SU-DHL-6 (cell line): Measurements from ENCODE around the gene HSD17B4.

ENCODE experiments used
- H2AFZ ChIP-seq: fragments of 200-600 bp; sonication (generic); 2 replicates; pipeline ENCODE4 v1.6.1; 2014; ENCODE audit warnings: low read depth, mild to moderate bottlenecking, moderate library complexity, mixed read lengths, antibody characterized with exemption, low read length; ENCODE audit not compliant: severe bottlenecking
- H3F3A ChIP-seq: fragments of 200-600 bp; shearing (Covaris generic); 2 replicates; pipeline ENCODE4 v1.6.0; 2016; ENCODE audit warnings: antibody characterized with exemption, mild to moderate bottlenecking; ENCODE audit not compliant: insufficient read depth
- H3K27ac ChIP-seq: fragments of 200-600 bp; sonication (generic); 2 replicates; pipeline ENCODE4 v1.5.1; 2016; ENCODE audit warnings: low read depth, mild to moderate bottlenecking, low read length, moderate library complexity, mixed read lengths
- H3K27me3 ChIP-seq: fragments of 200-600 bp; sonication (generic), shearing (Covaris generic); 2 replicates; pipeline ENCODE4 v1.6.0; 2014; ENCODE audit warnings: mild to moderate bottlenecking, low read length
- H3K36me3 ChIP-seq: fragments of 200-600 bp; sonication (generic); 2 replicates; pipeline ENCODE4 v1.6.1; 2014; ENCODE audit warnings: mild to moderate bottlenecking, low read length, mixed read lengths
- H3K4me2 ChIP-seq: fragments of 300-600, 200-600 bp; shearing (Covaris generic), sonication (generic); 2 replicates; pipeline ENCODE4 v1.6.0; 2014; ENCODE audit warnings: low read length, low read depth, mild to moderate bottlenecking; ENCODE audit not compliant: poor library complexity, severe bottlenecking
- H3K4me3 ChIP-seq: fragments of 200-600 bp; sonication (generic); 2 replicates; pipeline ENCODE4 v1.5.1; 2014; ENCODE audit warnings: antibody characterized with exemption, low read length, mild to moderate bottlenecking, mixed read lengths; ENCODE audit not compliant: insufficient read depth, poor library complexity, severe bottlenecking
- H3K79me2 ChIP-seq: fragments of 200-600 bp; sonication (generic); 2 replicates; pipeline ENCODE4 v1.6.1; 2014; ENCODE audit warnings: mild to moderate bottlenecking, low read length, moderate library complexity; ENCODE audit not compliant: insufficient read depth
- H3K9ac ChIP-seq: fragments of 200-600 bp; sonication (generic); 2 replicates; pipeline ENCODE4 v1.7.0; 2014; ENCODE audit warnings: mild to moderate bottlenecking, low read length
- H3K9me2 ChIP-seq: fragments of 200-600 bp; sonication (generic); replicated peaks from 2 replicates; pipeline ENCODE4 v1.6.1; 2014; ENCODE audit warnings: low read length; ENCODE audit not compliant: insufficient read depth
- H3K9me3 ChIP-seq: fragments of 200-600 bp; sonication (generic); 2 replicates; pipeline ENCODE4 v1.6.1; 2014; ENCODE audit warnings: low read length, mixed read lengths; ENCODE audit not compliant: insufficient read depth
- H4K20me1 ChIP-seq: fragments of 200-600 bp; sonication (generic); 2 replicates; pipeline ENCODE4 v1.6.1; 2014; ENCODE audit warnings: low read depth, mild to moderate bottlenecking, antibody characterized with exemption, low read length, moderate library complexity, mixed read lengths
- CTCF ChIP-seq: fragments of 200-600 bp; sonication (generic); IDR thresholded peaks from one replicate; pipeline ENCODE4 v1.5.1; 2017; ENCODE audit warnings: antibody characterized with exemption, mild to moderate bottlenecking, low read length, moderate library complexity; ENCODE audit not compliant: insufficient read depth, poor library complexity, severe bottlenecking
- EZH2phosphoT487 ChIP-seq: fragments of 200-600 bp; sonication (generic), shearing (Covaris generic); conservative IDR thresholded peaks from 2 replicates; pipeline ENCODE4 v1.6.1; 2018; ENCODE audit warnings: mild to moderate bottlenecking, antibody characterized with exemption, low read length, moderate library complexity, mixed read lengths

Gene HSD17B4

GRCh38 chr5:119410448-119411159 lies 41.7 kb upstream of the HSD17B4 start:
- H3K27ac ChIP-seq = no peak overlapping the region
- no peaks in the 10 kb centered on the region; the same call in 1 of the 2 replicates for H3F3A ChIP-seq

GRCh38 chr5:119411361-119412278 lies 40.7 kb upstream of the HSD17B4 start:
- H3K27ac ChIP-seq = no peak overlapping the region
- H3K9me2 ChIP-seq = no peaks in the 10 kb centered on the region

More at GRCh38 chr5:119410448-119411159, 41.7 kb upstream of the HSD17B4 start:
- Histone ChIP-seq H3K9me2 (no peaks in the 10 kb centered on the region), H3K79me2 (no peaks in the 10 kb centered on the region), H2AFZ (no peak overlapping the region), H3K36me3 (no peaks in the 10 kb centered on the region), H3K4me2 (no peak overlapping the region), H3K9ac (no peak overlapping the region), H3K9me3 (no peaks in the 10 kb centered on the region), H3K4me3 (no peak overlapping the region), H3K27me3 (no peaks in the 10 kb centered on the region), H4K20me1 (no peaks in the 10 kb centered on the region)
- no peak for TF ChIP-seq EZH2phosphoT487
- TF ChIP-seq CTCF = no peak

More at GRCh38 chr5:119411361-119412278, 40.7 kb upstream of the HSD17B4 start:
- Histone ChIP-seq H3K27me3 (no peaks in the 10 kb centered on the region), H3K4me2 (peak overlapping the region; percentile 48), H2AFZ (peak overlapping the region; percentile 66), H3K4me3 (no peak overlapping the region), H3K9ac (peak overlapping the region; percentile 19; the same call in 1 of the 2 replicates), H3K79me2 (no peaks in the 10 kb centered on the region), H3K36me3 (no peaks in the 10 kb centered on the region), H4K20me1 (no peaks in the 10 kb centered on the region), H3K9me3 (no peaks in the 10 kb centered on the region), H3F3A (no peaks in the 10 kb centered on the region; the same call in 1 of the 2 replicates)
- no peak for TF ChIP-seq EZH2phosphoT487
- peak; percentile 52 for TF ChIP-seq CTCF
